ENCODE data around the gene CAMKMT.

DNA sequence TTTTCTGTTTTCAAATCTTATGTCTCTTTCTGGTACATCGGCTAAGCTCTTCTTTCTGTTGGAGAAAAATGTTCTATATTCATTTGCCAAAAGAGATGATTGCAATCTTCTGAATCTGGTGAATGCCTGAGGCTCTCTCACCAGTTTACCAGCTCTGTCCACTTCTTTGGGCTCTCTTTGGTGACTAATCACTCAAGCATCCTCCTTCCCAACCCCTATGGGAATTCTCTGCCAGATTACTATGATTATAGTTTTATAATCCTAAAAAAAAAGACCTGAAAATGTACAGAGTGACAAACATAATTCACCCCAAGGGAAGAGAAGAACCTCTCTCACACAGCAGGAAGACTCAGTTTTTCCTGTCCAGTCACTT, 187.3 kb downstream of the CAMKMT start:
- TF ChIP-seq, protein P1, sequence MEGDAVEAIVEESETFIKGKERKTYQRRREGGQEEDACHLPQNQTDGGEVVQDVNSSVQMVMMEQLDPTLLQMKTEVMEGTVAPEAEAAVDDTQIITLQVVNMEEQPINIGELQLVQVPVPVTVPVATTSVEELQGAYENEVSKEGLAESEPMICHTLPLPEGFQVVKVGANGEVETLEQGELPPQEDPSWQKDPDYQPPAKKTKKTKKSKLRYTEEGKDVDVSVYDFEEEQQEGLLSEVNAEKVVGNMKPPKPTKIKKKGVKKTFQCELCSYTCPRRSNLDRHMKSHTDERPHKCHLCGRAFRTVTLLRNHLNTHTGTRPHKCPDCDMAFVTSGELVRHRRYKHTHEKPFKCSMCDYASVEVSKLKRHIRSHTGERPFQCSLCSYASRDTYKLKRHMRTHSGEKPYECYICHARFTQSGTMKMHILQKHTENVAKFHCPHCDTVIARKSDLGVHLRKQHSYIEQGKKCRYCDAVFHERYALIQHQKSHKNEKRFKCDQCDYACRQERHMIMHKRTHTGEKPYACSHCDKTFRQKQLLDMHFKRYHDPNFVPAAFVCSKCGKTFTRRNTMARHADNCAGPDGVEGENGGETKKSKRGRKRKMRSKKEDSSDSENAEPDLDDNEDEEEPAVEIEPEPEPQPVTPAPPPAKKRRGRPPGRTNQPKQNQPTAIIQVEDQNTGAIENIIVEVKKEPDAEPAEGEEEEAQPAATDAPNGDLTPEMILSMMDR (conservative IDR thresholded peaks at IDR 0.05; ENCODE audit: low read depth, low read length) = no peak
- TF ChIP-seq EZH2 (IDR thresholded peaks at IDR 0.05; ENCODE audit: low read length, unreplicated experiment) (no peak), EZH2phosphoT487 (IDR thresholded peaks at IDR 0.05; ENCODE audit: borderline replicate concordance, low read length) (no peak)

All from PC-3 (cell line).